ENCODE data around the gene ERO1B.

The ERO1B gene

GRCh38 chr1:236253918-236254637, 27.7 kb downstream of the ERO1B start:
- no peak for DNase-seq (ENCODE audit: low read depth)

GRCh38 chr1:236253119-236253518, 28.6 kb downstream of the ERO1B start:
- DNase-seq (ENCODE audit: low read depth): no peak

GRCh38 chr1:236251587-236251986, 30.2 kb downstream of the ERO1B start:
- DNase-seq (ENCODE audit: low read depth): no peak

GRCh38 chr1:236247286-236247685, 34.5 kb downstream of the ERO1B start:
- no peak for DNase-seq (ENCODE audit: low read depth)

- DNase-seq (ENCODE audit: low read depth): no peak
These were observed 39.2 kb downstream of the ERO1B start for GRCh38 chr1:236242568-236242967.

- DNase-seq (ENCODE audit: low read depth): no peak
These were observed 41.1 kb downstream of the ERO1B start for GRCh38 chr1:236240675-236241074.

DNA sequence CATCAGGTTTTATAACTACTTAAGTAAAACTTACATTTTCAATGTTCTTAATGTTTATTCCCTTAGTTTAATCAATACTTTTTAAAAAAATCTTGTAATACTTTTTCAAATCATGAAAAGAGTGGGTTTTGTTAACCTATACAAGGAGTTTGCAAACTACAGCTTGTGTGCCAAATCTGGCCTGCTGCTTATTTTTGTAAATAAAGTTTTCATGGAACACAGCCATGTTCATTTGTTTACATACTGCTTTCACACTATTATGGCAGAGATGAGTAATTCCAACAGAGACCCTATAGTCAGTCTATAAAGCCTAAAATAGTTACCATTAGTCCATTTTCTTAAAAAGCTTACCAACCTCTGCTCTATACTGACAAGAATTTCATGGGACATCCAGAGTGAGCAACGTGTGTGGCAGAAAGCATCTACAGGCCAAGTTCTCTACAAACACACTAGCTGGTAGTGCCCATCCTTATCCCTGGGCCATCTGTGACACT, 42.6 kb downstream of the ERO1B start:
- no peak for DNase-seq (ENCODE audit: low read depth)

GRCh38 chr1:236235116-236235515, 46.6 kb downstream of the ERO1B start:
- DNase-seq (ENCODE audit: low read depth): no peak

DNA sequence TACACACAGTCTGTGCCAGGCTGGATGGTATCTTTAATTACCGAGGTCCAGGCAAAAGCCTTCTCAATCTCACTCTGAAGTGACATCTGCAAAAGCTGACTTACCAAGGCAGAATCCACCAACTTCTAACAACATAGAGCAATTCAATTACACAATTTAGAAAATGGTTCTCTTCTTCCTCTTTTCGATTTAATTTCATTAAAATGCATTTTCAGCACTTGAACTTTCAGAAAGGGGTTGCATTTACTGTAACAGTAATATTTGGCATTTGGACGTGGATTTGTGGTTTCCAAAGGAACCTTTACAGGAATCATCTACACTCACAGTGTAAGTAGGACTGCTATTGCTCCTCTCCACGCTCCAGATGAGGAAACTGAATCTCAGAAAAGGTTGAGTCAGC, 53.3 kb downstream of the ERO1B start:
- DNase-seq (ENCODE audit: low read depth): no peak

- DNase-seq (ENCODE audit: low read depth): no peak
These were observed 59.1 kb downstream of the ERO1B start for GRCh38 chr1:236222632-236223031.

- DNase-seq (ENCODE audit: low read depth): no peak
These were observed 61.3 kb downstream of the ERO1B start for GRCh38 chr1:236220473-236220872.

- no peak for DNase-seq (ENCODE audit: low read depth)
These were observed 67.0 kb downstream of the ERO1B start for GRCh38 chr1:236214761-236215160.

DNA sequence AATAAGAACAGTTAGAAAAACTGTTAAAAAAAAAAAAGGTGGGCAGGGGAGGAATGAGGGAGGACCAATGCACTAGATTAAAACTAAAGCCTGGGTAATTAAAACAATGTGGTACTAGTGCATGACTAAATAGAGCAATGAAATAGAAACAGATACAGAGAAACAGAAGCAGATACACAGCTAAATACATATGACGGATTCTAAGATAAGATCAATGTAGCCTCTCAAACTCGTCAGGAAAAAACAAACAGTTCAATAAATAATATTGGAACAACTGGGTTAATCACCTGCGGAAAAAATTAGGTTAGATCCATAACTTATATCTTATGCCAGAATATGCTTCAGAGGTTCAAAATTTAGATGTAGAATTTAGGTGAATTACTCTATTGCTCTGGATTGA, 68.2 kb downstream of the ERO1B start:
- DNase-seq (ENCODE audit: low read depth): no peak

DNA sequence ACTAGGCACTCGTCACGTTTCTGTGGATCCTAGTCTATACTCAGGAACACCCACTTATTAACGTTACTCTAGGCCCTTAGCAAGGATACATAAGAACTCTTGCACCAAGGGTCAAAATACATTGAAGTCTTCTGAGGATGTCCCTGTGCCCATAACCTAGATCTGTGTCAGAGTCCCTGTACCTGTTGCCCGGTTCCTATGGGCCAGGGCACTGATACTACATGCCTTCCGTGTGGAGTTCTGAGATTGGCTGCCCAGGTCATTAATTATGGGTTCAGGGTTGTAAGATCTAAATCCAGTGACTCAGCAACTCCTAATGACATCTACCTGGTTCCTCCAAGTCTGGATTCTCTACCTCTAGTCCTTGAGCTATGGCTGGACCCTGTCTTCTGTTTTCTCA, 69.9 kb downstream of the ERO1B start:
- no peak for DNase-seq (ENCODE audit: low read depth)

DNA sequence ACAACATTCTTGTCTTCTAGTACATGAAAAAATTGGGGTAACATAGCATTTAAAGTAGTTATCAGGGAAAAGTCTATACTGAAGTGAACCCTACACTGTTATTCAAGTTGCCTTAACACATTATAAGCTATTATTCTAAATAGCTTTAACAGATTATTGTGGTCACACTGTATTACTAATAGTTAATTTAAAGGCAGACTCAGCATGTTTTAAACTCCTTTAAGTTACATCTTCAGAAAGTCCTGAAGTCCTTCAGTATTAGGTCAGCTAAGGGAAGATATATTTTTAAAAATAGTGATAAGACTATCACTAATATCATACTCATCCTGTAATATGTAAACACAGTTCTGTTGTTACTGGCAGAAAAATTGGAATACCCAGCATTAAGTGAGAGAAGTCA, 72.0 kb downstream of the ERO1B start:
- DNase-seq (ENCODE audit: low read depth): no peak

DNA sequence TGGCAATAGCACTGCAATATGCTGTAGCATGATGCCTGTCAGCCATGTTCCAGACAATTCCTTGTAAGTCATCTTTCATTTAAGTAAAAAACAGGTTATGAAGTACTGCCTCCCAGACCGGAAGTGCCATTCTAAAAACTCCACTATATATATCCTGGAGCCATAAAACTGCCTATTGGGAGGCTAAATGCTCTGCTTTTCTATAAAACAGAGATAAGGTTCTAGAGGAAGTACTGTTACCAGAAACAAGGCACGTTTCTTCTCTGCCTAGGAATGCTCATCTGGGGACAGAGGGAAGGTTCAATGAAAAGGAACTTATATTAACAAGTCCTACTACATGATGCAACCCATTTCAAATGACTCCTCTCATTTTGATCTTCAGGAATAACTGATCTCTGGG, 72.6 kb downstream of the ERO1B start:
- no peak for DNase-seq (ENCODE audit: low read depth)

DNA sequence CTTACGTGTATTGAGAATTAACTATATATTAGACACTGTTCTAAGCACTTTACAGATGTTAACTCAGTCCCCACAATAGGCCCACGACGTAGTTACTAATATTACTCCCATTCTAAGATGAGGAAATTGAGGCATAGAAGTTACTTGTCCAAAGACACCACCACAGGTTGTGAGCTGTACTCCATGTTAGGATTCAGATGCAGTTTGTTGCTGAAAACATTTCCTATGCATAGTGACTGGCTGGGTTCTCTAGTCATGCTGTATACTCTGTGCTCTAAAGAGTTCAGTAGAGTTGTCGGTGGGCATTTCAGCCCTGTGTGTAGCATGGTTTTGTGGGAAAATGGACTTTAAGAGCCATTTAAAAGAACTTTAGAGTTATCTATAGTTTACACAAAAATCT, 74.2 kb downstream of the ERO1B start:
- DNase-seq (ENCODE audit: low read depth): no peak

- no peak for DNase-seq (ENCODE audit: low read depth)
These were observed 74.6 kb downstream of the ERO1B start for GRCh38 chr1:236207121-236207520.

DNA sequence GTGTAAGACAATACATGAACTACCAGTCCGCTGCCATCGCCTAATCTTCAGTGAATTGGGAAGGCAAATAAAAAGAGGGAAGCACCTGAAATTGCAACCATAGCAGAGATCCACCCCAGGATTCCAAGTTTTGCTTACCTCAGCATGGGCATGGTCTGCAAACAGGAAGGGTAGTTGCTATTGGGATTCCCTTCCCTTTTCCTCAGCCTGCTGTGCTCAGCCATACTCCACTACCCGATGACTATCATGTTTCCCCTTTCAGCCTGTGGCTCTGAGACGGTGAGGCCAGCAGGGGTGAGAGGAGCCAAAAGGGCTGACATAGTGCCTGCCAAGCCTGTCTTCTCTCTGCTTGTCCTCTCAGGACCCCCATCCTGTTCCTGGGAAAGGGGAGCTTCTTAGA, 75.2 kb downstream of the ERO1B start:
- no peak for DNase-seq (ENCODE audit: low read depth)

GRCh38 chr1:236204656-236205055, 77.1 kb downstream of the ERO1B start:
- DNase-seq (ENCODE audit: low read depth): no peak

GRCh38 chr1:236204039-236204438, 77.7 kb downstream of the ERO1B start:
- no peak for DNase-seq (ENCODE audit: low read depth)

DNA sequence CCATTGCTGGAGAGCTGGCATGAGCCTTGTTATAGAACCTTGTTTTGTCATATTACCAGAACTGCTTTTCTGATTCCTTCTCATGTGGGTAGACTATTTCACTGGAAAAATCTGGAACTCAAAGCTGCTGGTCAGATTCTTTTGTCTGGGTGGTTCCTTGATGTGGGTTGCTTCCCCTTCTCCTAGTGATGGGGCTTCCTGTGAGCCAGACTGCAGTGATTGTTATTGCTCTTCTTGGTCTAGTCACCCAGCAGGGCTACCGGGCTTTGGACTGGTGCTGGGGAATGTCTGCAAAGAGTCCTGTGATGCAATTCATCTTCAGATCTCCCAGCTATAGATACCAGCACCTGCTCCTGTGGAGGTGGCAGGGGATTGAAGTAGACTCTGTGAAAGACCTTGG, 80.0 kb downstream of the ERO1B start:
- DNase-seq (ENCODE audit: low read depth): no peak

- DNase-seq (ENCODE audit: low read depth): no peak
These were observed 80.8 kb downstream of the ERO1B start for GRCh38 chr1:236200925-236201324.

DNA sequence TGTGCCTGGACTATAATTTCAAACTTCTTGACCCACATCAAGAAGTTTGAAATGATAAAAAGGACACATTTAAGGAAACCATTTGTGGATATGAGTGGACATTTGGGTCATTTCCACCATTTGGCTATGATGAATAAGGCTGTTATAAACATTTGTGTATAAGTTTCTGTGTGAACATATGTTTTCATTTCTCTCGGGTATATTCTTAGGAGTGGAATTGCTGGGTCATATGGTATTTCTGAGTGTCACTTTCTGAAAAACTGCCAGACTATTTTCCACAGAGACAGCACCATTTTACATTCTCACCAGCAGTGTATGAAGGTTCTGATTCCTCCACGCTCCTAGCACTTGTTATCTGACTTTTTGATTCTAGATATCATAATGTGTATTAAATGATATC, 88.6 kb downstream of the ERO1B start:
- DNase-seq (ENCODE audit: low read depth): no peak
